ENCODE results near the gene HABP4. TPM values are rescaled to one million over a fixed set of nuclear protein-coding genes. Genes with fewer than 3 reads are reported as not detected.

HABP4 gene
- total and polyA plus RNA-seq, 10 of the 15 experiments (the other 5 are each of a cell fraction or from before 2014, with no cell fraction given): 1.6 to 15.4 (median 11.6) TPM

GRCh38 chr9:96450613-96451528, 902 bp downstream of the HABP4 start (continued):
- TF ChIP-seq, protein P1, sequence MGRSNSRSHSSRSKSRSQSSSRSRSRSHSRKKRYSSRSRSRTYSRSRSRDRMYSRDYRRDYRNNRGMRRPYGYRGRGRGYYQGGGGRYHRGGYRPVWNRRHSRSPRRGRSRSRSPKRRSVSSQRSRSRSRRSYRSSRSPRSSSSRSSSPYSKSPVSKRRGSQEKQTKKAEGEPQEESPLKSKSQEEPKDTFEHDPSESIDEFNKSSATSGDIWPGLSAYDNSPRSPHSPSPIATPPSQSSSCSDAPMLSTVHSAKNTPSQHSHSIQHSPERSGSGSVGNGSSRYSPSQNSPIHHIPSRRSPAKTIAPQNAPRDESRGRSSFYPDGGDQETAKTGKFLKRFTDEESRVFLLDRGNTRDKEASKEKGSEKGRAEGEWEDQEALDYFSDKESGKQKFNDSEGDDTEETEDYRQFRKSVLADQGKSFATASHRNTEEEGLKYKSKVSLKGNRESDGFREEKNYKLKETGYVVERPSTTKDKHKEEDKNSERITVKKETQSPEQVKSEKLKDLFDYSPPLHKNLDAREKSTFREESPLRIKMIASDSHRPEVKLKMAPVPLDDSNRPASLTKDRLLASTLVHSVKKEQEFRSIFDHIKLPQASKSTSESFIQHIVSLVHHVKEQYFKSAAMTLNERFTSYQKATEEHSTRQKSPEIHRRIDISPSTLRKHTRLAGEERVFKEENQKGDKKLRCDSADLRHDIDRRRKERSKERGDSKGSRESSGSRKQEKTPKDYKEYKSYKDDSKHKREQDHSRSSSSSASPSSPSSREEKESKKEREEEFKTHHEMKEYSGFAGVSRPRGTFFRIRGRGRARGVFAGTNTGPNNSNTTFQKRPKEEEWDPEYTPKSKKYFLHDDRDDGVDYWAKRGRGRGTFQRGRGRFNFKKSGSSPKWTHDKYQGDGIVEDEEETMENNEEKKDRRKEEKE (IDR thresholded peaks at IDR 0.05): no peak
- no peak for TF ChIP-seq PAX8 (IDR thresholded peaks at IDR 0.05)

GRCh38 chr9:96453625-96454024, 3.7 kb downstream of the HABP4 start:
- Histone ChIP-seq H3K4me1 (ENCODE audit: control insufficient read depth, insufficient read depth, low read length) (peaks cover 6% of the 10 kb centered on the region), H3K27ac (ENCODE audit: control insufficient read depth, insufficient read depth) (no peak overlapping the region), H3K27me3 (replicated peaks in 1 of 2; ENCODE audit: control insufficient read depth in 2 of 2, insufficient read depth in 2 of 2, low read length in 1 of 2) (0 out of 4 replicates have a peak, but pooled peaks cover 0 to 3% of the 10 kb centered on the region in 2 experiments), H3K4me3 (no peak overlapping the region), H3K79me2 (ENCODE audit: control insufficient read depth, insufficient read depth, low read length) (no peaks in the 10 kb centered on the region), H2AFZ (ENCODE audit: control insufficient read depth, low read depth, low read length) (no peak overlapping the region), H3K4me2 (ENCODE audit: control insufficient read depth, insufficient read depth) (no peak overlapping the region), H3K9ac (ENCODE audit: control insufficient read depth, insufficient read depth, low read length) (no peak overlapping the region), H3K9me3 (replicated peaks; ENCODE audit: control insufficient read depth, insufficient read depth, low read length) (no peaks in the 10 kb centered on the region), H4K20me1 (ENCODE audit: control insufficient read depth, insufficient read depth) (no peaks in the 10 kb centered on the region), H3K36me3 (ENCODE audit: control insufficient read depth in 2 of 2, insufficient read depth in 2 of 2, low read length in 1 of 2) (no peaks in the 10 kb centered on the region)
- POLR2A ChIA-PET: interaction anchor here (0.7 kb wide), 1 partner anchor 109 kb away, joined by 11 read pairs; no protein-coding TSS in a partner anchor
- ATAC-seq (no peak), DNase-seq (ENCODE audit: low read depth, low spot score) (no peak), FAIRE-seq (no peak)
- intact Hi-C loops (cut with micrococcal nuclease; ENCODE audit: unreplicated experiment): no loop called here
- SMC1A ChIA-PET (ENCODE audit: uncharacterized antibody, unreplicated experiment): interaction anchor here (0.6 to 3.6 kb wide), 2 partner anchors 12 to 214 kb away, joined by 3 to 12 read pairs; no protein-coding TSS in a partner anchor
- BruUV-seq (replicated peaks): no TSS peak
- in situ Hi-C loops (cut with MboI): no loop called here
- CTCF ChIA-PET: interaction anchor here (1.2 kb wide), 1 partner anchor 215 kb away, joined by 3 read pairs; no protein-coding TSS in a partner anchor
- 86% methylated on average over 2 of the region's 2 CpGs for WGBS (ENCODE audit: insufficient coverage, insufficient replicate concordance, low lambda C conversion rate, missing lambda C conversion rate)
- RAD21 ChIA-PET (ENCODE audit: unreplicated experiment): interaction anchor here (1.2 to 1.5 kb wide), 2 partner anchors 10 to 32 kb away, joined by 3 to 4 read pairs; no protein-coding TSS in a partner anchor
- TF ChIP-seq RAD21 (IDR thresholded peaks at IDR 0.05; ENCODE audit: insufficient read depth, low read depth, low read length): peak; percentile 47; the same call in 1 of the 2 replicates
- peak; percentile 33 to 34 (median 34); a peak in 4 of 6 replicates for TF ChIP-seq CTCF (IDR thresholded peaks at IDR 0.05 in 2 of 3, conservative IDR thresholded peaks at IDR 0.05 in 1 of 3; ENCODE audit: control insufficient read depth in 2 of 3, extremely low read depth in 1 of 3, insufficient read depth in 1 of 3, low read depth in 3 of 3, low read length in 3 of 3)
- TF ChIP-seq CBX5 (IDR thresholded peaks at IDR 0.05; ENCODE audit: low read depth): no peak
- TF ChIP-seq BCL11A (IDR thresholded peaks at IDR 0.05; ENCODE audit: low read depth, low read length): no peak
- no peak for TF ChIP-seq TBL1XR1 (IDR thresholded peaks at IDR 0.05; ENCODE audit: low read depth, low read length)
- 0 out of 2 replicates have a peak, but pooled peaks have one; percentile 6 for TF ChIP-seq SMC3 (IDR thresholded peaks at IDR 0.05; ENCODE audit: borderline replicate concordance, low read length)
- TF ChIP-seq, protein P1 (IDR thresholded peaks at IDR 0.05): no peak

All from GM12878 (cell line).